Measurements from ENCODE around the gene C19orf47. TPM values are rescaled to one million over a fixed set of nuclear protein-coding genes. Genes with fewer than 3 reads are reported as not detected.

The C19orf47 gene
- total RNA-seq, 1 donor from 2014 or later: 10.6 TPM

DNA sequence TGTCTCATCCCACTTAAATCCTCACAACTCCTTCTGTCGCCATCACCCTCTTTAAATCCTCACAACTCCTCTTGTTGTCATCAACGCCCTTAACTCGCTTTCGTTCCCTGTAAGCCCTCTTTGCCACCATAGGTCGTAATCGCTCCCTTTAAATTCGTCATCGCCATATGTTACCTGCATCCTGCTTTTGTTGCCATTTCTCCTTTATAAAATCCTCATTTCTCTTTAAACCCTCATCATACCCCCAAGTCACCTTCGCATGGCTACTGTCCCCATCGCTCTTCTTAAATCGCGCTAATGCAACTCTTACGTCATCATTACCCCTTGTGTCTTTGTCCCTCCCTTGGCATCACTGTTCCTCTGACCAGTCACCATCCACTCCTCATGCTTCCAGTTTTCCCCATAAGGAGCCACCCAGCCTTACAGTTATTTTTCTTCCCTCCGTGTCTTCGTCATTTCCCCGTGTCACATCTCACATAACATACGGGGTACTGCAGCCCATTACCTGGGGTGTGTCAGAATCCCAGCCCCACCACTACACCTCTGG, 837 bp upstream of the C19orf47 start:
- TF ChIP-seq EZH2phosphoT487 (IDR thresholded peaks at IDR 0.05): no peak
- no peak for TF ChIP-seq CTCF (IDR thresholded peaks at IDR 0.05)
- TF ChIP-seq EZH2 (IDR thresholded peaks at IDR 0.05): no peak
- Histone ChIP-seq H3K4me2 (peak overlapping the region; percentile 96), H3K27me3 (no peaks in the 10 kb centered on the region), H3K79me2 (ENCODE audit: low read depth) (peaks cover 45% of the 10 kb centered on the region), H3K9me3 (ENCODE audit: low read depth) (no peaks in the 10 kb centered on the region), H2AFZ (replicated peaks) (peak overlapping the region; percentile 90), H3K9ac (peak overlapping the region; percentile 52), H3K4me1 (peaks cover 4% of the 10 kb centered on the region), H4K20me1 (ENCODE audit: low read depth) (no peaks in the 10 kb centered on the region), H3K36me3 (no peaks in the 10 kb centered on the region), H3F3A (ENCODE audit: low read depth) (no peaks in the 10 kb centered on the region), H3K27ac (no peak overlapping the region), H3K4me3 (peak overlapping the region; percentile 89)
- H3K27ac Mint-ChIP-seq: peak overlapping the region; percentile 15
- H3K27me3 Mint-ChIP-seq (ENCODE audit: insufficient read depth, low read depth): peaks cover 5% of the 10 kb centered on the region
- no peaks in the 10 kb centered on the region for H3K36me3 Mint-ChIP-seq
- DNase-seq (ENCODE audit: low spot score): peak; percentile 39
- no peaks in the 10 kb centered on the region for H3K9me3 Mint-ChIP-seq
- peak overlapping the region; percentile 93 for H3K4me3 Mint-ChIP-seq
- H3K4me1 Mint-ChIP-seq: peaks cover 17% of the 10 kb centered on the region

- peaks cover 32% of the 10 kb centered on the region for H3K79me2 ChIP-seq (ENCODE audit: low read depth)
- no peaks in the 10 kb centered on the region for H3K27me3 ChIP-seq
- Mint-ChIP-seq H3K9me3 (no peaks in the 10 kb centered on the region), H3K27me3 (ENCODE audit: insufficient read depth, low read depth) (peaks cover 2% of the 10 kb centered on the region), H3K4me3 (no peak overlapping the region), H3K36me3 (peaks cover 4% of the 10 kb centered on the region), H3K4me1 (peaks cover 16% of the 10 kb centered on the region), H3K27ac (no peak overlapping the region)
- H3K4me1 ChIP-seq: peaks cover 4% of the 10 kb centered on the region
- H3F3A ChIP-seq (ENCODE audit: low read depth): no peaks in the 10 kb centered on the region
- no peaks in the 10 kb centered on the region for H4K20me1 ChIP-seq (ENCODE audit: low read depth)
- no peak overlapping the region for H3K4me2 ChIP-seq
- no peaks in the 10 kb centered on the region for H3K36me3 ChIP-seq
- no peaks in the 10 kb centered on the region for H3K9me3 ChIP-seq (ENCODE audit: low read depth)
- no peak overlapping the region for H3K27ac ChIP-seq
- no peak overlapping the region for H2AFZ ChIP-seq (replicated peaks)
- no peak for TF ChIP-seq CTCF (IDR thresholded peaks at IDR 0.05)
- no peak for TF ChIP-seq EZH2phosphoT487 (IDR thresholded peaks at IDR 0.05)
- no peak for TF ChIP-seq EZH2 (IDR thresholded peaks at IDR 0.05)
- no peak for DNase-seq (ENCODE audit: low spot score)
- H3K4me3 ChIP-seq: no peak overlapping the region
- H3K9ac ChIP-seq: no peak overlapping the region
Measured at GRCh38 chr19:40344422-40344821, 3.8 kb downstream of the C19orf47 start.

- no peaks in the 10 kb centered on the region for H3K9me3 Mint-ChIP-seq
Measured at GRCh38 chr19:40342644-40343311, 5.4 kb downstream of the C19orf47 start.

More at GRCh38 chr19:40342644-40343311, 5.4 kb downstream of the C19orf47 start:
- H2AFZ ChIP-seq (replicated peaks): no peak overlapping the region
- H4K20me1 ChIP-seq (ENCODE audit: low read depth): no peaks in the 10 kb centered on the region
- Mint-ChIP-seq H3K4me1 (peaks cover 9% of the 10 kb centered on the region), H3K27ac (peak overlapping the region; percentile 6), H3K4me3 (no peak overlapping the region), H3K27me3 (ENCODE audit: insufficient read depth, low read depth) (no peaks in the 10 kb centered on the region), H3K36me3 (peaks cover 6% of the 10 kb centered on the region)
- peaks cover 28% of the 10 kb centered on the region for H3K79me2 ChIP-seq (ENCODE audit: low read depth)
- H3K9ac ChIP-seq: no peak overlapping the region
- H3K27ac ChIP-seq: no peak overlapping the region
- no peak for DNase-seq (ENCODE audit: low spot score)
- TF ChIP-seq CTCF (IDR thresholded peaks at IDR 0.05) (no peak), EZH2 (IDR thresholded peaks at IDR 0.05) (no peak), EZH2phosphoT487 (IDR thresholded peaks at IDR 0.05) (no peak)
- no peaks in the 10 kb centered on the region for H3K36me3 ChIP-seq
- no peaks in the 10 kb centered on the region for H3K4me1 ChIP-seq
- H3K27me3 ChIP-seq: no peaks in the 10 kb centered on the region
- H3K4me2 ChIP-seq: no peak overlapping the region
- no peaks in the 10 kb centered on the region for H3F3A ChIP-seq (ENCODE audit: low read depth)
- no peak overlapping the region for H3K4me3 ChIP-seq
- H3K9me3 ChIP-seq (ENCODE audit: low read depth): no peaks in the 10 kb centered on the region

All from neural progenitor cell (in vitro differentiated cells).